ENCODE results near the gene ROBO3.

ROBO3 gene

GRCh38 chr11:124846070-124846673, 19.1 kb upstream of the ROBO3 start:
- no peak for DNase-seq

- DNase-seq = no peak
Measured at GRCh38 chr11:124859171-124859570, 6.1 kb upstream of the ROBO3 start.

- DNase-seq = no peak
Measured at GRCh38 chr11:124861670-124862069, 3.6 kb upstream of the ROBO3 start.

GRCh38 chr11:124863137-124863825, 2.0 kb upstream of the ROBO3 start:
- DNase-seq = no peak

GRCh38 chr11:124863826-124864165, 1.4 kb upstream of the ROBO3 start:
- no peak for DNase-seq

- DNase-seq = no peak
Measured at GRCh38 chr11:124864176-124864891, 898 bp upstream of the ROBO3 start.

- no peak for DNase-seq
Measured at GRCh38 chr11:124864892-124865180, 396 bp upstream of the ROBO3 start.

- DNase-seq = peak; percentile 51
Measured at GRCh38 chr11:124865902-124866851, 945 bp downstream of the ROBO3 start.

- DNase-seq = peak; percentile 19
Measured at GRCh38 chr11:124867700-124868099, 2.5 kb downstream of the ROBO3 start.

- no peak for DNase-seq
Measured at GRCh38 chr11:124868331-124869274, 3.4 kb downstream of the ROBO3 start.

GRCh38 chr11:124869331-124869730, 4.1 kb downstream of the ROBO3 start:
- no peak for DNase-seq

- DNase-seq = no peak
Measured at GRCh38 chr11:124869856-124870387, 4.7 kb downstream of the ROBO3 start.

- no peak for DNase-seq
Measured at GRCh38 chr11:124870430-124870829, 5.2 kb downstream of the ROBO3 start.

- no peak for DNase-seq
Measured at GRCh38 chr11:124872280-124872679, 7.0 kb downstream of the ROBO3 start.

GRCh38 chr11:124872741-124873140, 7.5 kb downstream of the ROBO3 start:
- DNase-seq = no peak

GRCh38 chr11:124873951-124874350, 8.7 kb downstream of the ROBO3 start:
- DNase-seq = no peak

- DNase-seq = no peak
Measured at GRCh38 chr11:124874571-124875255, 9.5 kb downstream of the ROBO3 start.

GRCh38 chr11:124875401-124875800, 10.2 kb downstream of the ROBO3 start:
- no peak for DNase-seq

- DNase-seq = peak; percentile 81
Measured at GRCh38 chr11:124875943-124876817, 10.9 kb downstream of the ROBO3 start.

All from CD4-positive, alpha-beta T cell treated with Interleukin-10 for 1 hour (primary cell).